ENCODE data around the gene ZNF324B. TPM values are rescaled to one million over a fixed set of nuclear protein-coding genes. Genes with fewer than 3 reads are reported as not detected.

ZNF324B gene
- total and polyA plus RNA-seq, 10 of the 15 experiments (the other 5 are each of a cell fraction or from before 2014, with no cell fraction given): 0.11 to 12.8 (median 4.0) TPM

- TF ChIP-seq RAD21 (IDR thresholded peaks at IDR 0.05; ENCODE audit: insufficient read depth, low read depth, low read length) (no peak), ZBTB40 (IDR thresholded peaks at IDR 0.05; ENCODE audit: borderline replicate concordance) (no peak), PKNOX1 (IDR thresholded peaks at IDR 0.05) (no peak), NFIC (IDR thresholded peaks at IDR 0.05; ENCODE audit: low read depth, low read length) (no peak), MXI1 (IDR thresholded peaks at IDR 0.05; ENCODE audit: low read depth, low read length) (no peak)
These were observed 16.9 kb downstream of the ZNF324B start (continued) for GRCh38 chr19:58468216-58468839.
